VCaP (cell line): ENCODE measurements around the gene HEBP2.
A peak's percentile ranks its signal among the peaks of the same experiment; 100 is the strongest.

Experiments used
- H3K27ac ChIP-seq: fragments of 450-650 bp; 2 replicates; pipeline ENCODE4 v1.5.1; 2017
- TF ChIP-seq, protein P1 (sequence below): fragments of 450-650 bp; conservative IDR thresholded peaks from 2 replicates; pipeline ENCODE4 v1.5.1; 2017; ENCODE audit warnings: mild to moderate bottlenecking, moderate library complexity

The HEBP2 gene

DNA sequence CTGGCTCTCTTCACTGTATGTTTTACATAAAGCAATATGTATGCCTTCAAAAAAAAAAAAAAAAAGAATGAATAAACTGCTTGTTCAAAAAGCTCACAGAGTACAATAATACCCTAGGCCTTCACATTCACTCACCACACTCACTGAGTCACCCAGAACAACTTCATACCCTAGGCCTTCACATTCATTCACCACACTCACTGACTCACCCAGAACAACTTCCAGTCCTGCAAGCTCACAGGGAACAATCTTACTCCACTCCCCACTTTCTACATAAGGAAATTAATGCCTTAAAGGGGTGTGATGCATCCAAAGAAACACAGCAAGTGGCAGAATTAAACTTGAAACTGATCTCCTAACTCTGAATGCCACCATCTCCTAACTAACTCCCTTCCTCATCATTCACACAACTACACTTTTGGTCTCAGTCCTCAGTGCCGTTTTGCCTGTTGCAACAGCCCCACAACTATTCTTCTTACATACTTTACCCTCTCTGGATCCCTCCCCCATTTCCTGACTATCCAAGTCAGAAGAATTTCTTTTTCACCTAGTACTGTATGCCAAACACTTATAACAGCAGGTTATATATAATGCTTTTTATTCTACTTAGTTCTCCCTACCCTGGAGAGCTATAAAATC lies 61.1 kb downstream of the HEBP2 start:
- peak overlapping the region; percentile 5; the same call in 1 of the 2 replicates for H3K27ac ChIP-seq
- TF ChIP-seq, protein P1, sequence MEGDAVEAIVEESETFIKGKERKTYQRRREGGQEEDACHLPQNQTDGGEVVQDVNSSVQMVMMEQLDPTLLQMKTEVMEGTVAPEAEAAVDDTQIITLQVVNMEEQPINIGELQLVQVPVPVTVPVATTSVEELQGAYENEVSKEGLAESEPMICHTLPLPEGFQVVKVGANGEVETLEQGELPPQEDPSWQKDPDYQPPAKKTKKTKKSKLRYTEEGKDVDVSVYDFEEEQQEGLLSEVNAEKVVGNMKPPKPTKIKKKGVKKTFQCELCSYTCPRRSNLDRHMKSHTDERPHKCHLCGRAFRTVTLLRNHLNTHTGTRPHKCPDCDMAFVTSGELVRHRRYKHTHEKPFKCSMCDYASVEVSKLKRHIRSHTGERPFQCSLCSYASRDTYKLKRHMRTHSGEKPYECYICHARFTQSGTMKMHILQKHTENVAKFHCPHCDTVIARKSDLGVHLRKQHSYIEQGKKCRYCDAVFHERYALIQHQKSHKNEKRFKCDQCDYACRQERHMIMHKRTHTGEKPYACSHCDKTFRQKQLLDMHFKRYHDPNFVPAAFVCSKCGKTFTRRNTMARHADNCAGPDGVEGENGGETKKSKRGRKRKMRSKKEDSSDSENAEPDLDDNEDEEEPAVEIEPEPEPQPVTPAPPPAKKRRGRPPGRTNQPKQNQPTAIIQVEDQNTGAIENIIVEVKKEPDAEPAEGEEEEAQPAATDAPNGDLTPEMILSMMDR: no peak

DNA sequence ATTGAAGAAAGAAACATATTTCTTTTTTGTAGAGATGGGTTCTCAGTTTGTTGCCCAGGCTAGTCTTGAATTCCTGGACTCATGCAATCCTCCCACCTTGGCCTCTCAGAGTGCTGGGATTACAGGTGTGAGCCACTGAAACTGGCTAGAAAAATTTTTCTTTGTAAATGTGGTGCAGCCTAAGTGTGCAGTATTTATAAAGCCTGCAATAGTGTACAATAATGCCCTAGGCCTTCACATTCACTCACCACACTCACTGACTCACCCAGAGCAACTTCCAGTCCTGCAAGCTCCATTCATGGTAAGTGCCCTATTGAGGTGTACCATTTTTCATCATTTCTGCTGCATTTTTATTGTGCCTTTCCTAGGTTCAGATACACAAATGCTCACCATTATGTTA lies 63.9 kb downstream of the HEBP2 start:
- peak overlapping the region; percentile 84 for H3K27ac ChIP-seq
- TF ChIP-seq, protein P1: no peak

DNA sequence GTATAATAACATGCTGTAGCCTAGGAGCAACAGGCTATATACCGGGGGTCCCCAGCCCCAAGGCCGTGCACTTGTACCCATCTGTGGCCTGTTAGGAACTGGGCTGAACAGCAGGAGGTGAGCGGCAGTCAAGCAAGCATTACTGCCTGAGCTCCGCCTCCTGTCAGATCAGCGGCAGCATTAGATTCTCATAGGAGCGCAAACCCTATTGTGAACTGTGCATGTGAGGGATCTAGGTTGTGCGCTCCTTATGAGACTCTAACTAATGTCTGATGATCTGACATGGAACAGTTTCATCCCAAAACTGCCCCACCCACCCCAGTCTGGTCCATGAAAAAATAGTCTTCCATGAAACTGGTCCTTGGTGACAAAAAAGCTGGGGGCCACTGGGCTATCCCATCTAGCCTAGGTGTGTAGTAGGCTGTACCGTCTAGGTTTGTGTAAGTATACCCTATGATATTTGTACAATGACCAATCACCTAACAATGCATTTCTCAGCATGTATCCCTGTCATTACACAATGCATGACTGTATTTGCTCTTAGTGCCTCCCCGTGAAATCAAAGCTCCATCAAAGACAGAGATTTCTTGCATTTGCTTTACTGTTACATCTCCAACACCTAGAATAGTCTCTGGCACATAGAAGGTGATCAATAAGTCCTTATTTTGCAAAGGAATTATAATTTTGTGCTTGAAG lies 64.4 kb downstream of the HEBP2 start:
- peak overlapping the region; percentile 84 for H3K27ac ChIP-seq
- TF ChIP-seq, protein P1: no peak
